ENCODE results near the gene SAC3D1.
"Not testable (repeated sequence)": the region's sequence is repeated elsewhere in the genome, so short reads cannot be mapped to it uniquely, and the experiment has no call there.

Gene SAC3D1

GRCh38 chr11:65040847-65041622 lies at the start of gene SAC3D1:
Gene SAC3D1, plus strand, starts transcription at chr11:65041210. Its CDS starts 83 bp downstream, at chr11:65041293.
- no peak for DNase-seq

- no peak for DNase-seq
Observed at GRCh38 chr11:64994318-64994717, 46.7 kb upstream of the SAC3D1 start.

- DNase-seq = no peak
Observed at GRCh38 chr11:64996327-64996709, 44.7 kb upstream of the SAC3D1 start.

- no peak for DNase-seq
Observed at GRCh38 chr11:64996710-64997380, 44.2 kb upstream of the SAC3D1 start, which contains the start of gene BATF2. Gene BATF2, minus strand, starts transcription at chr11:64996971. Its CDS starts 57 bp downstream, at chr11:64996914.

GRCh38 chr11:64998141-64998540 lies 42.9 kb upstream of the SAC3D1 start:
- no peak for DNase-seq

- DNase-seq = no peak
Observed at GRCh38 chr11:64998690-64999431, 42.1 kb upstream of the SAC3D1 start.

GRCh38 chr11:64999478-64999877 lies 41.5 kb upstream of the SAC3D1 start:
- no peak for DNase-seq

GRCh38 chr11:65002706-65003105 lies 38.3 kb upstream of the SAC3D1 start:
- no peak for DNase-seq

- DNase-seq = no peak
Observed at GRCh38 chr11:65003282-65003681, 37.7 kb upstream of the SAC3D1 start.

- not testable (repeated sequence) for DNase-seq
Observed at GRCh38 chr11:65003968-65004367, 37.0 kb upstream of the SAC3D1 start.

GRCh38 chr11:65008016-65008415 lies 33.0 kb upstream of the SAC3D1 start:
- no peak for DNase-seq

- DNase-seq = no peak
Observed at GRCh38 chr11:65008873-65009272, 32.1 kb upstream of the SAC3D1 start.

- DNase-seq = no peak
Observed at GRCh38 chr11:65013130-65013887, 27.7 kb upstream of the SAC3D1 start.

GRCh38 chr11:65013888-65014725 lies 26.9 kb upstream of the SAC3D1 start, which contains the start of gene ARL2:
Gene ARL2, plus strand, starts transcription at chr11:65014160. Its CDS starts 48 bp downstream, at chr11:65014208.
- no peak for DNase-seq

GRCh38 chr11:65014726-65015227 lies 26.2 kb upstream of the SAC3D1 start:
- DNase-seq = no peak

GRCh38 chr11:65016705-65017104 lies 24.3 kb upstream of the SAC3D1 start:
- no peak for DNase-seq

GRCh38 chr11:65017937-65018336 lies 23.1 kb upstream of the SAC3D1 start:
- DNase-seq = no peak

- DNase-seq = no peak
Observed at GRCh38 chr11:65019824-65020223, 21.2 kb upstream of the SAC3D1 start.

GRCh38 chr11:65021003-65021402 lies 20.0 kb upstream of the SAC3D1 start:
- no peak for DNase-seq

GRCh38 chr11:65021509-65021908 lies 19.5 kb upstream of the SAC3D1 start:
- no peak for DNase-seq

GRCh38 chr11:65023502-65023901 lies 17.5 kb upstream of the SAC3D1 start:
- DNase-seq = not testable (repeated sequence)

All from cortex of kidney (tissue), 1 donor.